ENCODE measurements around the gene MSX2.

- TF ChIP-seq CTCF (conservative IDR thresholded peaks at IDR 0.05; ENCODE audit: low read depth in 2 of 2) (no peak), POLR2AphosphoS5 (IDR thresholded peaks at IDR 0.05; ENCODE audit: low read depth) (no peak), ZNF114 (CRISPR knock-in tag; IDR thresholded peaks at IDR 0.05) (no peak), REST (IDR thresholded peaks at IDR 0.05; ENCODE audit: unreplicated experiment) (no peak), EZH2 (IDR thresholded peaks at IDR 0.05; ENCODE audit: low read depth, unreplicated experiment) (peak; percentile 58), EZH2phosphoT487 (IDR thresholded peaks at IDR 0.05; ENCODE audit: unreplicated experiment) (no peak)
These were observed 3.5 kb upstream of the MSX2 start for GRCh38 chr5:174720612-174721529.
